ENCODE results near the gene KCNH4.

- TF ChIP-seq CTCF (IDR thresholded peaks at IDR 0.05) (no peak), POLR2A (IDR thresholded peaks at IDR 0.05) (no peak)
These were observed 1.6 kb downstream of the KCNH4 start for GRCh38 chr17:42179335-42179734.

Data from Peyer's patch (tissue), 4 donors.